OCI-LY7 (cell line): ENCODE measurements around the gene SLFN12L. TPM values are rescaled to one million over a fixed set of nuclear protein-coding genes. Genes with fewer than 3 reads are reported as not detected.

ENCODE experiments used
- BruUV-seq: library from RNA; stranded (reverse); fragments of 400-500 nt; replicated peaks from 2 replicates; lab custom pipeline; 2021; lab: Mats Ljungman, UMichigan
- CTCF ChIA-PET: fragments of 300-600 bp; sonication (Branson Sonifier 250); formaldehyde crosslinking; loops from one replicate; lab custom pipeline; 2022; ENCODE audit warnings: antibody characterized with exemption; ENCODE audit not compliant: unreplicated experiment; lab: Charles Lee
- POLR2A ChIA-PET: fragments of 300-600 bp; sonication (Branson Sonifier 250); formaldehyde crosslinking; loops from one replicate; lab custom pipeline; 2022; ENCODE audit warnings: antibody characterized with exemption; lab: Charles Lee
- DNase-seq: peaks from one replicate; pipeline ENCODE4 v3.0.0-alpha.2; 2015; ENCODE audit warnings: low spot score
- H2AFZ ChIP-seq: fragments of 200-600 bp; sonication (generic), shearing (Covaris generic); 2 replicates; pipeline ENCODE4 v1.6.1; 2014; ENCODE audit warnings: mild to moderate bottlenecking, antibody characterized with exemption, low read length, moderate library complexity
- H3K27ac ChIP-seq: fragments of 200-600 bp; sonication (generic); 2 replicates; pipeline ENCODE4 v1.5.1; 2014; ENCODE audit warnings: mixed run types, low read depth, mild to moderate bottlenecking, moderate library complexity, low read length, inconsistent platforms; ENCODE audit not compliant: poor library complexity, severe bottlenecking
- H3K36me3 ChIP-seq: fragments of 200-600 bp; sonication (generic); 2 replicates; pipeline ENCODE4 v1.6.1; 2014; ENCODE audit warnings: mild to moderate bottlenecking, antibody characterized with exemption, low read length, moderate library complexity, mixed read lengths; ENCODE audit not compliant: insufficient read depth
- H3K4me1 ChIP-seq: fragments of 200-600 bp; sonication (generic); 2 replicates; pipeline ENCODE4 v1.5.1; 2014; ENCODE audit warnings: mild to moderate bottlenecking, low read length; ENCODE audit not compliant: insufficient read depth, poor library complexity, severe bottlenecking
- H3K4me2 ChIP-seq: fragments of 200-600 bp; sonication (generic); 2 replicates; pipeline ENCODE4 v1.6.1; 2014; ENCODE audit warnings: mild to moderate bottlenecking, low read length
- H3K4me3 ChIP-seq: fragments of 200-600 bp; sonication (generic); 2 replicates; pipeline ENCODE4 v1.5.1; 2014; ENCODE audit warnings: mild to moderate bottlenecking, low read depth, low read length; ENCODE audit not compliant: poor library complexity, severe bottlenecking
- H3K79me2 ChIP-seq: fragments of 200-600 bp; sonication (generic); 2 replicates; pipeline ENCODE4 v1.6.1; 2016; ENCODE audit warnings: low read depth, mild to moderate bottlenecking, low read length, moderate library complexity, mixed read lengths; ENCODE audit not compliant: insufficient read depth
- H3K9me2 ChIP-seq: fragments of 200-600 bp; sonication (generic); 2 replicates; pipeline ENCODE4 v1.6.1; 2016; ENCODE audit warnings: mild to moderate bottlenecking, low read length, mixed read lengths; ENCODE audit not compliant: insufficient read depth
- H3K9me3 ChIP-seq: fragments of 200-600 bp; sonication (generic); 2 replicates; pipeline ENCODE4 v1.6.1; 2014; ENCODE audit warnings: mild to moderate bottlenecking, mixed run types, low read length, mixed read lengths
- H4K20me1 ChIP-seq: fragments of 200-600 bp; sonication (generic); 2 replicates; pipeline ENCODE4 v1.6.1; 2014; ENCODE audit warnings: mild to moderate bottlenecking, antibody characterized with exemption, low read length, moderate library complexity, mixed read lengths; ENCODE audit not compliant: insufficient read depth
- CTCF ChIP-seq: fragments of 200-600 bp; sonication (generic); conservative IDR thresholded peaks from 2 replicates; pipeline ENCODE4 v1.5.1; 2014; ENCODE audit warnings: mild to moderate bottlenecking, antibody characterized with exemption, low read length, moderate library complexity, mixed read lengths
- EZH2phosphoT487 ChIP-seq: fragments of 200-600 bp; sonication (generic); IDR thresholded peaks from 2 replicates; pipeline ENCODE4 v1.6.1; 2018; ENCODE audit warnings: low read depth, borderline replicate concordance, mild to moderate bottlenecking, mixed run types, antibody characterized with exemption, low read length, moderate library complexity, mixed read lengths
- intact Hi-C: fragments of 100-400 bp; cut with micrococcal nuclease; formaldehyde crosslinking; loops from one replicate; pipeline ENCODE4 v1.10.0; 2022; ENCODE audit not compliant: unreplicated experiment
- total RNA-seq, 2 experiments: library from RNA; depleted of rRNA in 1 of 2; stranded (reverse); fragments of >200 nt in 1 of 2; shearing (Covaris generic) in 1 of 2; gene quantifications; 2 replicates each; pipeline ENCODE4 v1.2.3, GENCODE V29; 2014 to 2022

The SLFN12L gene
- total RNA-seq, 2 experiments from 2014 or later: not detected

- Histone ChIP-seq H3K9me2 (no peaks in the 10 kb centered on the region), H2AFZ (no peak overlapping the region), H3K4me1 (peaks cover 12% of the 10 kb centered on the region), H3K79me2 (no peaks in the 10 kb centered on the region), H3K4me2 (no peak overlapping the region), H3K4me3 (no peak overlapping the region), H4K20me1 (no peaks in the 10 kb centered on the region), H3K36me3 (no peaks in the 10 kb centered on the region), H3K27ac (no peak overlapping the region), H3K9me3 (no peaks in the 10 kb centered on the region)
- TF ChIP-seq CTCF (no peak), EZH2phosphoT487 (no peak)
- ChIA-PET CTCF (no interaction called here), POLR2A (interaction anchor here (1.0 kb wide), 1 partner anchor 8 kb away, joined by 4 read pairs; no protein-coding TSS in a partner anchor)
- no TSS peak for BruUV-seq
- intact Hi-C loops: no loop called here
- DNase-seq: no peak
These were observed 7.7 kb upstream of the SLFN12L start for GRCh38 chr17:35545150-35545549.

- ChIA-PET POLR2A (no interaction called here), CTCF (no interaction called here)
- intact Hi-C loops: loop anchor here (5.0 kb wide), 1 partner anchor 203 kb away; no protein-coding TSS in a partner anchor
- H3K9me3 ChIP-seq: no peaks in the 10 kb centered on the region
- no peak overlapping the region for H3K27ac ChIP-seq
- no peak overlapping the region for H3K4me3 ChIP-seq
- H3K79me2 ChIP-seq: no peaks in the 10 kb centered on the region
- H3K4me2 ChIP-seq: no peak overlapping the region
- H3K4me1 ChIP-seq: peaks cover 19% of the 10 kb centered on the region
- DNase-seq: no peak
- no peaks in the 10 kb centered on the region for H4K20me1 ChIP-seq
- TF ChIP-seq EZH2phosphoT487 (no peak), CTCF (no peak)
- H2AFZ ChIP-seq: no peak overlapping the region
- H3K9me2 ChIP-seq: no peaks in the 10 kb centered on the region
- no peaks in the 10 kb centered on the region for H3K36me3 ChIP-seq
- no TSS peak for BruUV-seq
These were observed 6.4 kb upstream of the SLFN12L start for GRCh38 chr17:35543856-35544255.

GRCh38 chr17:35542990-35543389 lies 5.5 kb upstream of the SLFN12L start:
- no peaks in the 10 kb centered on the region for H3K79me2 ChIP-seq
- no peaks in the 10 kb centered on the region for H3K9me3 ChIP-seq
- H3K27ac ChIP-seq: no peak overlapping the region
- peaks cover 19% of the 10 kb centered on the region for H3K4me1 ChIP-seq
- no peak overlapping the region for H3K4me3 ChIP-seq
- H4K20me1 ChIP-seq: no peaks in the 10 kb centered on the region
- intact Hi-C loops: loop anchor here (5.0 kb wide), 1 partner anchor 204 kb away; no protein-coding TSS in a partner anchor
- POLR2A ChIA-PET: no interaction called here
- BruUV-seq: no TSS peak
- H2AFZ ChIP-seq: no peak overlapping the region
- no peaks in the 10 kb centered on the region for H3K36me3 ChIP-seq
- no peak for DNase-seq
- TF ChIP-seq EZH2phosphoT487: no peak
- no peak for TF ChIP-seq CTCF
- H3K4me2 ChIP-seq: no peak overlapping the region
- CTCF ChIA-PET: no interaction called here
- H3K9me2 ChIP-seq: no peaks in the 10 kb centered on the region
